Measurements from ENCODE around the gene SMARCA1. TPM values are rescaled to one million over a fixed set of nuclear protein-coding genes. Genes with fewer than 3 reads are reported as not detected.
A peak's percentile ranks its signal among the peaks of the same experiment; 100 is the strongest.

Gene SMARCA1
- total RNA-seq, 6 experiments from 2014 or later = 24.1 to 40.5 (median 31.1) TPM

- TF ChIP-seq POLR2A (IDR thresholded peaks at IDR 0.05) (no peak), CTCF (IDR thresholded peaks at IDR 0.05) (no peak)
- 39% methylated on average over 4 of the region's 4 CpGs for WGBS (ENCODE audit: insufficient coverage, low coverage, low lambda C conversion rate, missing lambda C conversion rate)
- H3K4me1 ChIP-seq = no peaks in the 10 kb centered on the region
- H3K36me3 ChIP-seq = peaks cover 0 to 35% (median 5%) of the 10 kb centered on the region in 4 donors
- no peak overlapping the region for H3K4me3 ChIP-seq
- DNase-seq (no peak), ATAC-seq (no peak)
- no peaks in the 10 kb centered on the region for H3K27me3 ChIP-seq
- intact Hi-C loops (cut with DNase I) = no loop called here
- H3K9me3 ChIP-seq = no peaks in the 10 kb centered on the region
- H3K27ac ChIP-seq = no peak overlapping the region
Observed at GRCh38 chrX:129493643-129494042, 29.6 kb downstream of the SMARCA1 start.

GRCh38 chrX:129490330-129490729 is 33.0 kb downstream of the SMARCA1 start:
- no peaks in the 10 kb centered on the region for H3K9me3 ChIP-seq
- peaks cover 0 to 21% (median 6%) of the 10 kb centered on the region in 4 donors for H3K36me3 ChIP-seq
- ATAC-seq = no peak
- intact Hi-C loops (cut with DNase I) = no loop called here
- H3K4me1 ChIP-seq = no peaks in the 10 kb centered on the region
- TF ChIP-seq CTCF (IDR thresholded peaks at IDR 0.05) (no peak), POLR2A (IDR thresholded peaks at IDR 0.05) (no peak)
- no peak for DNase-seq
- WGBS (ENCODE audit: insufficient coverage, low coverage, low lambda C conversion rate, missing lambda C conversion rate) = 37% methylated on average over 2 of the region's 2 CpGs
- H3K4me3 ChIP-seq = no peak overlapping the region
- no peaks in the 10 kb centered on the region for H3K27me3 ChIP-seq
- H3K27ac ChIP-seq = no peak overlapping the region

GRCh38 chrX:129488359-129488758 is 34.9 kb downstream of the SMARCA1 start:
- TF ChIP-seq POLR2A (IDR thresholded peaks at IDR 0.05) (no peak), CTCF (IDR thresholded peaks at IDR 0.05) (no peak)
- H3K36me3 ChIP-seq = peaks cover 0 to 13% (median 6%) of the 10 kb centered on the region in 4 donors
- intact Hi-C loops (cut with DNase I) = no loop called here

GRCh38 chrX:129480889-129481288 is 42.4 kb downstream of the SMARCA1 start:
- H3K4me3 ChIP-seq = no peak overlapping the region
- TF ChIP-seq CTCF (IDR thresholded peaks at IDR 0.05) (no peak), POLR2A (IDR thresholded peaks at IDR 0.05) (no peak)
- no peaks in the 10 kb centered on the region for H3K36me3 ChIP-seq
- peak in 1 of 3 donors; percentile 46 for DNase-seq
- H3K27ac ChIP-seq = no peak overlapping the region
- WGBS (ENCODE audit: insufficient coverage, low coverage, low lambda C conversion rate, missing lambda C conversion rate) = 40% methylated on average over 6 of the region's 6 CpGs
- H3K9me3 ChIP-seq = no peaks in the 10 kb centered on the region
- peak; percentile 39 to 65 (median 54) for ATAC-seq
- no peaks in the 10 kb centered on the region for H3K4me1 ChIP-seq
- H3K27me3 ChIP-seq = no peaks in the 10 kb centered on the region
- intact Hi-C loops (cut with DNase I) = no loop called here

More at GRCh38 chrX:129488359-129488758, 34.9 kb downstream of the SMARCA1 start:
- H3K4me1 ChIP-seq = no peaks in the 10 kb centered on the region
- H3K27ac ChIP-seq = no peak overlapping the region
- ATAC-seq (no peak), DNase-seq (no peak)
- no peak overlapping the region for H3K4me3 ChIP-seq
- no peaks in the 10 kb centered on the region for H3K9me3 ChIP-seq
- no peaks in the 10 kb centered on the region for H3K27me3 ChIP-seq

- Histone ChIP-seq H3K9me3 (no peaks in the 10 kb centered on the region), H3K27ac (no peak overlapping the region), H3K36me3 (peaks cover 0 to 2% (median 0%) of the 10 kb centered on the region in 4 donors), H3K4me1 (no peaks in the 10 kb centered on the region), H3K4me3 (no peak overlapping the region), H3K27me3 (no peaks in the 10 kb centered on the region)
- TF ChIP-seq CTCF (IDR thresholded peaks at IDR 0.05) (no peak), POLR2A (IDR thresholded peaks at IDR 0.05) (no peak)
- DNase-seq (no peak), ATAC-seq (no peak)
- intact Hi-C loops (cut with DNase I) = no loop called here
- WGBS (ENCODE audit: insufficient coverage, low coverage, low lambda C conversion rate, missing lambda C conversion rate) = 62% methylated on average over 4 of the region's 4 CpGs
Observed at GRCh38 chrX:129478516-129478915, 44.8 kb downstream of the SMARCA1 start.
